Measurements from ENCODE around the gene SIRT5.

- TF ChIP-seq, protein P1, sequence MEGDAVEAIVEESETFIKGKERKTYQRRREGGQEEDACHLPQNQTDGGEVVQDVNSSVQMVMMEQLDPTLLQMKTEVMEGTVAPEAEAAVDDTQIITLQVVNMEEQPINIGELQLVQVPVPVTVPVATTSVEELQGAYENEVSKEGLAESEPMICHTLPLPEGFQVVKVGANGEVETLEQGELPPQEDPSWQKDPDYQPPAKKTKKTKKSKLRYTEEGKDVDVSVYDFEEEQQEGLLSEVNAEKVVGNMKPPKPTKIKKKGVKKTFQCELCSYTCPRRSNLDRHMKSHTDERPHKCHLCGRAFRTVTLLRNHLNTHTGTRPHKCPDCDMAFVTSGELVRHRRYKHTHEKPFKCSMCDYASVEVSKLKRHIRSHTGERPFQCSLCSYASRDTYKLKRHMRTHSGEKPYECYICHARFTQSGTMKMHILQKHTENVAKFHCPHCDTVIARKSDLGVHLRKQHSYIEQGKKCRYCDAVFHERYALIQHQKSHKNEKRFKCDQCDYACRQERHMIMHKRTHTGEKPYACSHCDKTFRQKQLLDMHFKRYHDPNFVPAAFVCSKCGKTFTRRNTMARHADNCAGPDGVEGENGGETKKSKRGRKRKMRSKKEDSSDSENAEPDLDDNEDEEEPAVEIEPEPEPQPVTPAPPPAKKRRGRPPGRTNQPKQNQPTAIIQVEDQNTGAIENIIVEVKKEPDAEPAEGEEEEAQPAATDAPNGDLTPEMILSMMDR (IDR thresholded peaks at IDR 0.05 in 2 of 3, conservative IDR thresholded peaks at IDR 0.05 in 1 of 3; ENCODE audit: borderline replicate concordance in 1 of 3, insufficient read depth in 1 of 3, low read depth in 2 of 3, low read length in 2 of 3) = no peak
- TF ChIP-seq RAD21 (IDR thresholded peaks at IDR 0.05; ENCODE audit: low read depth) = no peak
- no peak for TF ChIP-seq CEBPB (IDR thresholded peaks at IDR 0.05; ENCODE audit: low read depth)
- TF ChIP-seq, protein P2, sequence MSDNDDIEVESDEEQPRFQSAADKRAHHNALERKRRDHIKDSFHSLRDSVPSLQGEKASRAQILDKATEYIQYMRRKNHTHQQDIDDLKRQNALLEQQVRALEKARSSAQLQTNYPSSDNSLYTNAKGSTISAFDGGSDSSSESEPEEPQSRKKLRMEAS (IDR thresholded peaks at IDR 0.05) = no peak
- TF ChIP-seq ATF3 (IDR thresholded peaks at IDR 0.05) = no peak
- TF ChIP-seq YY1 (IDR thresholded peaks at IDR 0.05; ENCODE audit: extremely low read depth, insufficient replicate concordance, low read depth, low read length) = no peak
- no peak for TF ChIP-seq EZH2 (IDR thresholded peaks at IDR 0.05)
- no peak for TF ChIP-seq POLR2A (IDR thresholded peaks at IDR 0.05; ENCODE audit: borderline replicate concordance, extremely low read depth, insufficient read depth, insufficient read length)
- TF ChIP-seq SP1 (IDR thresholded peaks at IDR 0.05; ENCODE audit: low read depth) = no peak
- TF ChIP-seq EZH2phosphoT487 (IDR thresholded peaks at IDR 0.05; ENCODE audit: borderline replicate concordance) = no peak
These were observed 23.7 kb upstream of the SIRT5 start for GRCh38 chr6:13550656-13551055.
